Natural killer cell treated with Interleukin-12 subunit alpha and Interleukin-12 subunit beta and Interleukin-15 and Interleukin-18, amount 100 ng/mL, for 72 hours (primary cell): ENCODE data around the gene RASSF8. TPM values are rescaled to one million over a fixed set of nuclear protein-coding genes. Genes with fewer than 3 reads are reported as not detected.
A peak's percentile ranks its signal among the peaks of the same experiment; 100 is the strongest.

ENCODE experiments used
- ATAC-seq, 2 donors: fragments of 150-1000 bp; cut with Tn5 transposase in 1 of 2; sonication (Bioruptor Pico), chemical (Tn5 transposase) in 1 of 2; 2 replicates each; pipeline ENCODE4 v1.10.0; 2021
- DNase-seq: peaks from one replicate; pipeline ENCODE4 v3.0.0; 2022; ENCODE audit warnings: low spot score
- H3K27ac Mint-ChIP-seq, 2 donors: 1 replicate in 1 of 2; 2 replicates in 1 of 2; pipeline ENCODE4 v1.8.0; 2022; ENCODE audit warnings: mixed read lengths in 2 of 2, mild to moderate bottlenecking in 1 of 2, moderate library complexity in 1 of 2
- H3K27me3 Mint-ChIP-seq, 2 donors: 1 replicate in 1 of 2; 2 replicates in 1 of 2; pipeline ENCODE4 v1.8.0; 2022; ENCODE audit warnings: mixed read lengths in 2 of 2
- H3K36me3 Mint-ChIP-seq: one replicate; pipeline ENCODE4 v1.8.0; 2022; ENCODE audit warnings: mixed read lengths
- H3K4me1 Mint-ChIP-seq, 2 donors: 1 replicate in 1 of 2; 2 replicates in 1 of 2; pipeline ENCODE4 v1.8.0; 2022; ENCODE audit warnings: low read depth in 2 of 2, mixed read lengths in 2 of 2, mild to moderate bottlenecking in 1 of 2
- H3K4me3 Mint-ChIP-seq: one replicate; pipeline ENCODE4 v1.8.0; 2022; ENCODE audit warnings: mixed read lengths
- H3K9me3 Mint-ChIP-seq: 2 replicates; pipeline ENCODE4 v1.8.0; 2022; ENCODE audit warnings: mixed read lengths
- total RNA-seq, 2 donors: library from RNA; stranded (reverse); gene quantifications; one replicate each; pipeline ENCODE4 v1.2.3, GENCODE V29; 2022

The RASSF8 gene
- total RNA-seq, 2 donors from 2014 or later = 3.5 to 5.7 TPM

DNA sequence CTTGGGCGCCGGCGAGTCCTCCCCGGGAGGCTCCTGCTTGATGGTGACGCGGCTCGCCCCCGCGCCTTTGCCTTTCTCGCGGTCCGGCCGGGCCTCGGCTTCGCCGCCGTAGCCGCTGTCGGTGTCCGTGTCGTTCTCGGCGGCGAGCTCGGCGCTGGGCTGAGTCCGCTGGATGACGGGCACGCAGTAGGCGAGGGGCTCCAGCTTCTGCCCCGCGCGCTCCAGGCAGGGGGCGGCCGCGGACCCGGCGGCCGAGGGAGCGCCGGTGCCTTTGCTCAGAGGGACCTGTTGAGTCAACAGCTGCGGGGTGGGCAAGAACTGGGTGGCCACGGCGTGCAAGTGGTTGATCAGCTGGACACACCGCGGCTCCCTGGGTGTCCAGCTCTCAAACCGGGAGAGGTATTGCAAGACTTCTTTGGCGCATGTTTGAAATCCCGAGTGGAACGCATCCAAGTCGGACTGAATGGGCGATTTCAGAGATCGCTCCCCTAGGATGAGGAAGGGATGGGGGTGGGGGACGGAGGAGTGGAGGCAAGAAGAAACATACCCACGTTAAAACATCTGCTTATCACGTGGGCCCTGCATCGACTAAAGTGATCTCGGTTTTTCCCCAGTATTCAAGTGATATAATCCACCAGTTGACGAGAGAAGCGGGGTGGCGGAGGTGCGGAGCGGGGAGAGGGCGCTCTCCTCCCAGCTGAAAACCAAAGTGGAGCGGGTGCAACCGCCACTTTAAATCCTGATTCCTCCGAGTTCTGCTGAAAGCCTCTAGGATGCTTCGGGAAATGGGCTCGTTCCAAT, 164.4 kb downstream of the RASSF8 start:
- Mint-ChIP-seq H3K4me1 (peaks cover 24 to 29% of the 10 kb centered on the region in 2 donors), H3K27ac (no peak overlapping the region)
- peak; percentile 39 to 56 for ATAC-seq

DNA sequence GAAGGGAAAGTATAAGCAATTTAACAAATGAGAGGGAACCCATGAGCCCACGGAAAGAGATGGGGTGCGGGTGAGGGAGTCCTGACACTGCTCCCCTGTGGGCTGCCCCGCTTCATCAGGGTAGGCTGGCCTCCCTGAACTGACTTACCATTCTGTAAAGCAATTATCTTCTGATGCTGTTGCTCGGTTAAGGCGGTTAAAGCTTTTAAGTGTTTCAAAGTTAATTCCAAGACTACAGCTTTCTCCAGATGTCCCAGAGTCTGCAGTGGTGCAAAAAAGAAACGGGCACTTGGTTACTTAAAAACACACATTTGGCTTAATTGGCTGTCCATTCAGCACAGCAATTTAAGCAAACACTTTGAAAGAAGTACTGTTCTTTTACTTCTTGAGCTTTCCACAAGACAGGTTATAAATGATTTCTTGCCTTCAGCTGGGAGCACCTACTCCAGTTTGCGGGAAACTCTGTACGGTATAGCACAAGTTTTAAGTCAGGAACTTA, 165.0 kb downstream of the RASSF8 start:
- no peaks in the 10 kb centered on the region for H3K36me3 Mint-ChIP-seq
- peaks cover 59 to 73% of the 10 kb centered on the region in 2 donors for H3K27me3 Mint-ChIP-seq
- peaks cover 24 to 29% of the 10 kb centered on the region in 2 donors for H3K4me1 Mint-ChIP-seq
- no peaks in the 10 kb centered on the region for H3K9me3 Mint-ChIP-seq
- no peak for ATAC-seq
- H3K4me3 Mint-ChIP-seq = peak overlapping the region; percentile 73
- no peak for DNase-seq
- no peak overlapping the region for H3K27ac Mint-ChIP-seq

More for the DNA sequence above, 164.4 kb downstream of the RASSF8 start:
- H3K36me3 Mint-ChIP-seq = no peaks in the 10 kb centered on the region
- H3K4me3 Mint-ChIP-seq = peak overlapping the region; percentile 73
- DNase-seq = no peak
- H3K27me3 Mint-ChIP-seq = peaks cover 57 to 68% of the 10 kb centered on the region in 2 donors
- H3K9me3 Mint-ChIP-seq = no peaks in the 10 kb centered on the region

- H3K4me3 Mint-ChIP-seq = peak within 1 kb of the TSS; percentile 83
- peaks cover 58 to 73% of the 10 kb centered on the region in 2 donors for H3K27me3 Mint-ChIP-seq
- H3K9me3 Mint-ChIP-seq = no peaks in the 10 kb centered on the region
- ATAC-seq (peak in 1 of 2 donors; percentile 10), DNase-seq (no peak)
- no peak within 1 kb of the TSS for H3K27ac Mint-ChIP-seq
- H3K4me1 Mint-ChIP-seq = peaks cover 24 to 29% of the 10 kb centered on the region in 2 donors
- no peaks in the 10 kb centered on the region for H3K36me3 Mint-ChIP-seq
These were observed 166.2 kb downstream of the RASSF8 start, which contains the start of gene BHLHE41 for GRCh38 chr12:26124446-26125399. TSS of gene BHLHE41 (minus strand) at chr12:26125037. CDS start at chr12:26124779, 258 bp downstream.

- Mint-ChIP-seq H3K4me1 (peaks cover 24 to 29% of the 10 kb centered on the region in 2 donors), H3K9me3 (no peaks in the 10 kb centered on the region), H3K27ac (no peak overlapping the region), H3K36me3 (no peaks in the 10 kb centered on the region), H3K27me3 (peaks cover 56 to 65% of the 10 kb centered on the region in 2 donors), H3K4me3 (peak overlapping the region; percentile 83)
- peak; percentile 32 to 37 for ATAC-seq
- DNase-seq = no peak
These were observed 167.2 kb downstream of the RASSF8 start for GRCh38 chr12:26125400-26126339.

- Mint-ChIP-seq H3K36me3 (no peaks in the 10 kb centered on the region), H3K4me3 (peak overlapping the region; percentile 83), H3K27me3 (peaks cover 54 to 63% of the 10 kb centered on the region in 2 donors), H3K9me3 (no peaks in the 10 kb centered on the region), H3K27ac (no peak overlapping the region), H3K4me1 (peaks cover 21 to 26% of the 10 kb centered on the region in 2 donors)
- DNase-seq = no peak
- peak in 1 of 2 donors; percentile 48 for ATAC-seq
These were observed 168.1 kb downstream of the RASSF8 start for GRCh38 chr12:26126340-26127284.

GRCh38 chr12:26127404-26127803, 168.9 kb downstream of the RASSF8 start:
- Mint-ChIP-seq H3K9me3 (no peaks in the 10 kb centered on the region), H3K4me1 (peaks cover 18 to 22% of the 10 kb centered on the region in 2 donors), H3K4me3 (peak overlapping the region; percentile 21), H3K27me3 (peaks cover 51 to 62% of the 10 kb centered on the region in 2 donors), H3K36me3 (no peaks in the 10 kb centered on the region), H3K27ac (no peak overlapping the region)
- DNase-seq (no peak), ATAC-seq (no peak)

DNA sequence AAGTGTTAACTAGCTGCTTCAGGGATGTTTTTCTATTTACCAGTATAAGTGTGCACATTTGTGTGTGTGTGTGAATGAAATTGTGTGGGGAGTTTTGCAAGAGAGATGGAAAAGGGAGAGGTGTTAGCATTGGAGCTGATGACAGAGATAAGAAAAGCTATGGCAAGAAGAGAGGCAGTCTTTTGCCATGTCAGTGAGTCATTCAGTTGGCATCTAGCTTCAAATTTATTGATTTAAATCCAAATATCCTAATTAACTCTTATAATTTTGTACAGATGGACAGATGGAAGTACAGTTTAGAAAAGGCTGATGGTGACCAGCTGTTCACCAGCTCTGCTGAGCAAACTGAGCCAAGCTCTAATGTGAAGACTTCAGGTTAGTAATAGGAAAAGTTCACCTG, 169.7 kb downstream of the RASSF8 start:
- no peak overlapping the region for H3K4me3 Mint-ChIP-seq
- no peak for ATAC-seq
- peaks cover 16 to 18% of the 10 kb centered on the region in 2 donors for H3K4me1 Mint-ChIP-seq
- H3K36me3 Mint-ChIP-seq = no peaks in the 10 kb centered on the region
- no peaks in the 10 kb centered on the region for H3K9me3 Mint-ChIP-seq
- no peak overlapping the region for H3K27ac Mint-ChIP-seq
- H3K27me3 Mint-ChIP-seq = peaks cover 55 to 66% of the 10 kb centered on the region in 2 donors
- DNase-seq = no peak

Other genes with a start within 250 kb of the RASSF8 start
- not detected for gene BHLHE41, start 166.4 kb downstream of the RASSF8 start, total RNA-seq
- gene SSPN, start 236.9 kb downstream of the RASSF8 start, total RNA-seq = 1 to 10 TPM in 1 of 2 donors, not detected in 1; 1.3 TPM